Common myeloid progenitor, CD34-positive (primary cell): ENCODE measurements around the gene SUN5.

Experiments
- CTCF ChIA-PET: fragments of 350-600 bp; sonication (Branson Sonifier 250); formaldehyde crosslinking; loops from one replicate; lab custom pipeline; 2021; ENCODE audit warnings: antibody characterized with exemption; lab: Charles Lee
- POLR2A ChIA-PET: fragments of 350-600 bp; sonication (Branson Sonifier 250); formaldehyde crosslinking; loops from one replicate; lab custom pipeline; 2021; ENCODE audit warnings: antibody characterized with exemption; lab: Charles Lee
- DNase-seq, 3 donors: peaks; one replicate each; pipeline versions ENCODE4 v3.0.0 to v3.0.0-alpha.2; 2013
- H3K27ac ChIP-seq, 2 experiments: 1 replicate in 1 of 2; 2 replicates in 1 of 2; pipeline ENCODE4 v1.7.0; 2013; ENCODE audit warnings: inconsistent platforms in 2 of 2, low read length in 2 of 2, mild to moderate bottlenecking in 2 of 2, low read depth in 1 of 2, moderate library complexity in 1 of 2; ENCODE audit not compliant: severe bottlenecking in 2 of 2, insufficient read depth in 1 of 2, poor library complexity in 1 of 2
- H3K27me3 ChIP-seq, 5 experiments: replicated peaks in 2 of 5; 1 replicate in 3 of 5; 2 replicates in 2 of 5; pipeline versions ENCODE4 v1.6.1 to v1.7.0; 2013; ENCODE audit warnings: low read length in 4 of 5, mild to moderate bottlenecking in 2 of 5, moderate library complexity in 2 of 5, inconsistent platforms in 1 of 5; ENCODE audit not compliant: insufficient read depth in 5 of 5, control insufficient read depth in 4 of 5
- H3K36me3 ChIP-seq, 4 experiments: 1 replicate in 2 of 4; 2 replicates in 2 of 4; pipeline versions ENCODE4 v1.6.1 to v1.7.0; 2013; ENCODE audit warnings: low read length in 3 of 4, control low read depth in 1 of 4, mild to moderate bottlenecking in 1 of 4; ENCODE audit not compliant: control insufficient read depth in 4 of 4, insufficient read depth in 4 of 4
- H3K4me1 ChIP-seq, 4 experiments: 1 replicate in 3 of 4; 2 replicates in 1 of 4; pipeline versions ENCODE4 v1.6.1 to v1.7.1; 2013; ENCODE audit warnings: low read length in 3 of 4, mild to moderate bottlenecking in 3 of 4, control low read depth in 1 of 4, inconsistent platforms in 1 of 4, moderate library complexity in 1 of 4; ENCODE audit not compliant: control insufficient read depth in 4 of 4, insufficient read depth in 4 of 4; ENCODE audit errors: control extremely low read depth in 1 of 4
- H3K4me3 ChIP-seq, 7 experiments: 1 replicate in 4 of 7; 2 replicates in 3 of 7; pipeline versions ENCODE4 v1.5.1 to v1.7.0; 2013; ENCODE audit warnings: mild to moderate bottlenecking in 7 of 7, low read length in 6 of 7, moderate library complexity in 6 of 7, inconsistent platforms in 2 of 7, low read depth in 2 of 7, control low read depth in 1 of 7; ENCODE audit not compliant: insufficient read depth in 4 of 7, control insufficient read depth in 1 of 7; ENCODE audit errors: extremely low read depth in 1 of 7
- H3K9me3 ChIP-seq, 5 experiments: 1 replicate in 4 of 5; 2 replicates in 1 of 5; pipeline versions ENCODE4 v1.6.1 to v1.7.1; 2013; ENCODE audit warnings: low read length in 4 of 5, mild to moderate bottlenecking in 2 of 5, inconsistent platforms in 1 of 5, low read depth in 1 of 5, moderate library complexity in 1 of 5; ENCODE audit not compliant: control insufficient read depth in 4 of 5, insufficient read depth in 2 of 5; ENCODE audit errors: control extremely low read depth in 1 of 5
- WGBS: methylation state at CpG from one replicate; pipeline ENCODE4 v1.1.5; 2013; ENCODE audit not compliant: insufficient coverage; 5-methylcytosine and 5-hydroxymethylcytosine counted together

Gene SUN5

GRCh38 chr20:33007376-33008335 is 3.4 kb upstream of the SUN5 start, which contains the start of gene BPIFB2:
TSS of gene BPIFB2 (plus strand) at chr20:33007704. CDS start at chr20:33008575, 871 bp downstream.
- CTCF ChIA-PET: no interaction called here
- peaks cover 0 to 4% (median 3%) of the 10 kb centered on the region in 5 experiments for H3K9me3 ChIP-seq
- DNase-seq: no peak
- 89% methylated on average over 10 of the region's 11 CpGs for WGBS
- POLR2A ChIA-PET: no interaction called here
- H3K4me1 ChIP-seq: no peaks in the 10 kb centered on the region
- H3K4me3 ChIP-seq: no peak within 1 kb of the TSS
- H3K27me3 ChIP-seq: no peaks in the 10 kb centered on the region
- H3K27ac ChIP-seq: no peak within 1 kb of the TSS
- H3K36me3 ChIP-seq: no peaks in the 10 kb centered on the region

GRCh38 chr20:33006776-33007375 is 2.6 kb upstream of the SUN5 start:
- H3K4me3 ChIP-seq: no peak overlapping the region
- no peaks in the 10 kb centered on the region for H3K4me1 ChIP-seq
- no peaks in the 10 kb centered on the region for H3K36me3 ChIP-seq
- CTCF ChIA-PET: no interaction called here
- H3K9me3 ChIP-seq: peaks cover 0 to 4% (median 3%) of the 10 kb centered on the region in 5 experiments
- H3K27me3 ChIP-seq: no peaks in the 10 kb centered on the region
- POLR2A ChIA-PET: no interaction called here
- no peak for DNase-seq
- WGBS: 100% methylated on average over 7 of the region's 8 CpGs
- H3K27ac ChIP-seq: no peak overlapping the region

- 97% methylated on average over 8 of the region's 8 CpGs for WGBS
- Histone ChIP-seq H3K4me1 (no peaks in the 10 kb centered on the region), H3K4me3 (no peak overlapping the region), H3K27me3 (no peaks in the 10 kb centered on the region), H3K36me3 (no peaks in the 10 kb centered on the region), H3K27ac (no peak overlapping the region), H3K9me3 (peaks cover 0 to 4% (median 3%) of the 10 kb centered on the region in 5 experiments)
- ChIA-PET POLR2A (no interaction called here), CTCF (no interaction called here)
- DNase-seq: no peak
Observed at GRCh38 chr20:33005908-33006775, 1.9 kb upstream of the SUN5 start.

GRCh38 chr20:33005132-33005566 is 916 bp upstream of the SUN5 start:
- peak; percentile 30 to 53 (median 37) for DNase-seq
- 88% methylated on average over 4 of the region's 4 CpGs for WGBS
- H3K9me3 ChIP-seq: peaks cover 0 to 4% (median 3%) of the 10 kb centered on the region in 5 experiments
- H3K27ac ChIP-seq: no peak overlapping the region
- ChIA-PET CTCF (interaction anchor here (0.8 to 1.5 kb wide), 5 partner anchors 8 to 108 kb away, joined by 3 to 7 read pairs (median 4); no protein-coding TSS in a partner anchor), POLR2A (no interaction called here)
- H3K4me3 ChIP-seq: no peak overlapping the region
- peaks cover 0 to 3% (median 2%) of the 10 kb centered on the region in 4 experiments for H3K4me1 ChIP-seq
- no peaks in the 10 kb centered on the region for H3K27me3 ChIP-seq
- no peaks in the 10 kb centered on the region for H3K36me3 ChIP-seq

- 96% methylated on average over 6 of the region's 7 CpGs for WGBS
- ChIA-PET CTCF (interaction anchor here (1.0 kb wide), 1 partner anchor 16 kb away, joined by 4 read pairs; no protein-coding TSS in a partner anchor), POLR2A (no interaction called here)
- Histone ChIP-seq H3K27ac (no peak overlapping the region), H3K4me3 (no peak overlapping the region), H3K27me3 (no peaks in the 10 kb centered on the region), H3K9me3 (peaks cover 0 to 4% (median 3%) of the 10 kb centered on the region in 5 experiments), H3K4me1 (peaks cover 0 to 9% (median 8%) of the 10 kb centered on the region in 4 experiments), H3K36me3 (no peaks in the 10 kb centered on the region)
- no peak for DNase-seq
Observed at GRCh38 chr20:33002087-33002808, 2.0 kb downstream of the SUN5 start.

GRCh38 chr20:33000802-33001466 is 3.3 kb downstream of the SUN5 start:
- Histone ChIP-seq H3K9me3 (peaks cover 0 to 5% (median 3%) of the 10 kb centered on the region in 5 experiments), H3K4me1 (peaks cover 0 to 9% (median 8%) of the 10 kb centered on the region in 4 experiments), H3K27me3 (no peaks in the 10 kb centered on the region), H3K36me3 (no peaks in the 10 kb centered on the region), H3K27ac (no peak overlapping the region), H3K4me3 (no peak overlapping the region)
- 96% methylated on average over 8 of the region's 9 CpGs for WGBS
- no peak for DNase-seq
- ChIA-PET CTCF (interaction anchor here (0.9 kb wide), 1 partner anchor 30 kb away, joined by 3 read pairs; no protein-coding TSS in a partner anchor), POLR2A (interaction anchor here (0.6 kb wide), 1 partner anchor 48 kb away, joined by 4 read pairs; no protein-coding TSS in a partner anchor)
